ENCODE data around the gene ANXA4.
A peak's percentile ranks its signal among the peaks of the same experiment; 100 is the strongest.
"Not testable (repeated sequence)": the region's sequence is repeated elsewhere in the genome, so short reads cannot be mapped to it uniquely, and the experiment has no call there.

Gene ANXA4

DNA sequence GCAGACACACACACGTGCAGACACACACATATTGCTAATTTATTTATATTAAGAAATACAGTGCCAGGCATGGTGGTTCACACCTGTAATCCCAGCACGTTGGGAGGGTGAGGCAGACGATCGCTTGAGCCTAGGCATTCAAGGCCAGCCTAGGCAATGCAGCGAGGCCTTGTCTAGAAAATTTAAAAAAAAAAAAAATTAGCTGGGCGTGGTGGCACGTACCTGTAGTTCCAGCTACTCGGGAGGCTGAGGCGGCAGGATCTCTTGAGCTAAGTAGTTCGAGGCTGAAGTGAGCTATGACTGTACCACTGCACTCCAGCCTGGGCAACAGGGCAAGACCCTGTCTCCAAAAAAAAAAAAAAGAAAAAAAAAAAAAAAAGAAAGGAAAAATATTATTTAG is 28.8 kb downstream of the ANXA4 start:
- H3K27me3 ChIP-seq (replicated peaks; ENCODE audit: control insufficient read depth, insufficient read depth, low read length), result no peaks in the 10 kb centered on the region
- no peak overlapping the region for H3K4me3 ChIP-seq (replicated peaks; ENCODE audit: low read depth, low read length)
- H3K36me3 ChIP-seq (ENCODE audit: control insufficient read depth, insufficient read depth, low read length), result no peaks in the 10 kb centered on the region; the same call in 1 of the 2 replicates
- TF ChIP-seq, protein P1, sequence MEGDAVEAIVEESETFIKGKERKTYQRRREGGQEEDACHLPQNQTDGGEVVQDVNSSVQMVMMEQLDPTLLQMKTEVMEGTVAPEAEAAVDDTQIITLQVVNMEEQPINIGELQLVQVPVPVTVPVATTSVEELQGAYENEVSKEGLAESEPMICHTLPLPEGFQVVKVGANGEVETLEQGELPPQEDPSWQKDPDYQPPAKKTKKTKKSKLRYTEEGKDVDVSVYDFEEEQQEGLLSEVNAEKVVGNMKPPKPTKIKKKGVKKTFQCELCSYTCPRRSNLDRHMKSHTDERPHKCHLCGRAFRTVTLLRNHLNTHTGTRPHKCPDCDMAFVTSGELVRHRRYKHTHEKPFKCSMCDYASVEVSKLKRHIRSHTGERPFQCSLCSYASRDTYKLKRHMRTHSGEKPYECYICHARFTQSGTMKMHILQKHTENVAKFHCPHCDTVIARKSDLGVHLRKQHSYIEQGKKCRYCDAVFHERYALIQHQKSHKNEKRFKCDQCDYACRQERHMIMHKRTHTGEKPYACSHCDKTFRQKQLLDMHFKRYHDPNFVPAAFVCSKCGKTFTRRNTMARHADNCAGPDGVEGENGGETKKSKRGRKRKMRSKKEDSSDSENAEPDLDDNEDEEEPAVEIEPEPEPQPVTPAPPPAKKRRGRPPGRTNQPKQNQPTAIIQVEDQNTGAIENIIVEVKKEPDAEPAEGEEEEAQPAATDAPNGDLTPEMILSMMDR (IDR thresholded peaks at IDR 0.05; ENCODE audit: insufficient read depth, low read length, poor library complexity, severe bottlenecking), result no peak
- no peak for DNase-seq (ENCODE audit: extremely low read depth, insufficient read length)

DNA sequence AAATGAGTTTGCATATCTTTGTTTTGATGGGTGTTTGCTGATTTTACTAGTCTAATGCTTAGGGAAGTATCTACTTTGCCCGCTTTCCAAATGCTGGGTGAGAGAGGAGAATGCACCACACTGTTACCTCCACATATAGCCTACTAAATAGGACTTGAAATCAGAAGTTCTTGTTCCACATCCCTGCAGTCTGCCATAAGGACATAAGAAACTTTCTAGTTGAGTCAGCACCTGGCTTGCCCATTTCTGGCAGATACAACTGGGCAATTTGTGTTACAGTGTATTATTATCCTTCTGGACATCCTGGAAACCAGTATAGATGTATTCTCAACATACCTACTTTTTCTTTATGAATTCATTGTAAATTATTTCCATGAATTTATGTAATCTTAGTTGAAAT is 29.5 kb downstream of the ANXA4 start:
- Histone ChIP-seq H3K36me3 (ENCODE audit: control insufficient read depth, insufficient read depth, low read length) (no peaks in the 10 kb centered on the region; the same call in 1 of the 2 replicates), H3K27me3 (replicated peaks; ENCODE audit: control insufficient read depth, insufficient read depth, low read length) (no peaks in the 10 kb centered on the region), H3K4me3 (replicated peaks; ENCODE audit: low read depth, low read length) (no peak overlapping the region)
- TF ChIP-seq, protein P1 (IDR thresholded peaks at IDR 0.05; ENCODE audit: insufficient read depth, low read length, poor library complexity, severe bottlenecking), result no peak
- DNase-seq (ENCODE audit: extremely low read depth, insufficient read length), result no peak

DNA sequence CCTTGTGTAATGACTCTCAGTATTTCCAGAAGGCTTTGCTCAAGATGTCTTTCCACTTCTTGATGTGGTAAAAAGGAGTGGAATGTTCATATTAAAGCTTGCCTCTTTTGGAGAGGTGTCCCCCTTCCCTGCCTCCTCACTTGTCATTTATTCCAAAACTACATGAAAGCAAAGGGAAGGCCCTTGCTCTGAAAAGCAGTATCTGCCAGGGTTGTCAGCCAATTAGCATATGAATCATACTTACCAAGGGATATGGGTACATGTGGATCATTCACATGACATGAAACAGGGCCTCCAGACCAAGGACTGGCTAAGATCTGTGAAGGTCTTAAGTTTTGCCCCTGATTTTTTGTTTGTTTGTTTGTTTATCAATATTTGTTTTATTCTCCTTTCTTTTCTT is 31.3 kb downstream of the ANXA4 start:
- TF ChIP-seq, protein P1 (IDR thresholded peaks at IDR 0.05; ENCODE audit: insufficient read depth, low read length, poor library complexity, severe bottlenecking), result no peak
- no peaks in the 10 kb centered on the region; the same call in 1 of the 2 replicates for H3K36me3 ChIP-seq (ENCODE audit: control insufficient read depth, insufficient read depth, low read length)
- H3K27me3 ChIP-seq (replicated peaks; ENCODE audit: control insufficient read depth, insufficient read depth, low read length), result no peaks in the 10 kb centered on the region
- DNase-seq (ENCODE audit: extremely low read depth, insufficient read length), result no peak
- no peak overlapping the region for H3K4me3 ChIP-seq (replicated peaks; ENCODE audit: low read depth, low read length)

DNA sequence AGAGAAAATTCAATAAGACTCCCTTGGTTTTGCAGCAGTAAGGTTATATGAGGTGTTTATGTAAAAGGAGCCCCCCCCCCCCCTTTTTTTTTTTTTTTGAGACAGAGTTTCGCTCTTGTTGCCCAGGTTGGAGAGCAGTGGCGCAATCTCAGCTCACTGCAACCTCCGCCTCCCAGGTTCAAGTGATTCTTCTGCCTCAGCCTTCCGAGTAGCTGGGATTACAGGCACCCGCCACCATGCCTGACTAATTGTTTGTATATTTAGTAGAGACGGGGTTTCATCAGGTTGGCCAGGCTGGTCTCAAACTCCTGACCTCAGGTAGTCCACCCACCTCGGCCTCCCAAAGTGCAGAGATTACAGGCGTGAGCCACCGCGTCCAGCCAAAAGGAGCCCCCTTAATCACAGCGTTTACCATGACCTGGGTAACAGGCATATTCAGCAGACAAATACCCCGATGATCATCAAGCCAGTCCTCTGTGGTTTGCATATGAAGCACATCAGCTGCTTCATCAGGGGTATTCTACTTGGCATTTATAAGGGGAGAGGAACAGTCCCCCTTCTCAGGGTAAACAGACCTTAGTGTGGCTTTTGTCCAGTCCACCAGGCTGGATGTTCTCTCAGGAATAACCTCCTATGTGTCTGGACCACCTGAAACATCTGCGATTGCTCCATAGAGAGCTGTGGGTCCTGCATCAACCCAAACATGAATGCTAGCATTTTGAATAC is 32.5 kb downstream of the ANXA4 start:
- H3K4me3 ChIP-seq (replicated peaks; ENCODE audit: low read depth, low read length); DNase-seq (ENCODE audit: extremely low read depth, insufficient read length); H3K36me3 ChIP-seq (ENCODE audit: control insufficient read depth, insufficient read depth, low read length); H3K27me3 ChIP-seq (replicated peaks; ENCODE audit: control insufficient read depth, insufficient read depth, low read length): not testable (repeated sequence)

DNA sequence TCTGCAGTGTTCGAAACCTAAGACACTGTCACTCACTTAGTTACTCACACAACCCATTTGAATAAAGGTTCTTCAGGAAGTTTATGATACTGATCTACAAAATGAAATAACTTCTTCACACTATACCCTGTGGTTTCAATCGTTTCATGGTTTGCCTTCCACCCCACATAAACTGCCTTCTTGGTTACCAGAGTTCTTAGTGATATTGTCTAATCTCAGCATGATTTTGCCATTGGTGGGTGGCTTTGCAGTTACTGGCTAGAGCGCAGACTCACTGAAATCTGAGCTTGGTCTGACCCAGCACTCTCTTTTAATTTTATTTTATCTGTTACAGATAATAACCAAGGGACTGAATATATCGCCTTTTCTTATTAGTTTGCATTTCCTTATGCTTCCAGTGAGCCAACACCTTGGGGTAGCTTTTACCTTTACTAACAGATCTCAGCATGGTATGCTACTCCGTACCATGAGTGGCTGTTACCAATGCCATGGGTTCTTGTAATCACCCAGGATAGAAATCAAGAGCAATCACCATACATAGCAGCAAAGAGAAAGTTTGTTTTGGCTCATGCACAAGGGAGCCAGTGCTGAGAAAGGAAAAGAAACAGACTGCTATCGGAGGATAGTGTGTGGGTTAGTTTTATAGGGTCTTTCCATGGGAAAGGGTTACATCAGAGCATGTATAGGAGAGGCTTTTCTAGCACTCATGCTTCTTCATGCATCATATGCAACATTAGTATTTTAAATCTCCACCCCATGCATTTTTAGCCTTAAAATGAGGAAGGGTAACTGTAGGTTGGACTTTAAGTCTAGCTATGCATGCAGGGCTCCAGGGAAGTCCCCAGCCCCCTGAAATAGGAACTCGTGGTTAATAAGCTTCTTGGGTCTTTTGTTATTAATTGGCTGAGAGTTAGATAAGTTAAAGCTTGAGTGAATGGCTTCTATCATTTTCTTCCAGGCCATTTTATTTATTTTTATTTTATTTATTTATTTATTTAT is 33.3 kb downstream of the ANXA4 start:
- Histone ChIP-seq H3K4me3 (replicated peaks; ENCODE audit: low read depth, low read length) (peak overlapping the region; percentile 11; the same call in 1 of the 2 replicates), H3K27me3 (replicated peaks; ENCODE audit: control insufficient read depth, insufficient read depth, low read length) (no peaks in the 10 kb centered on the region), H3K36me3 (ENCODE audit: control insufficient read depth, insufficient read depth, low read length) (no peaks in the 10 kb centered on the region)
- TF ChIP-seq, protein P1 (IDR thresholded peaks at IDR 0.05; ENCODE audit: insufficient read depth, low read length, poor library complexity, severe bottlenecking), result no peak
- DNase-seq (ENCODE audit: extremely low read depth, insufficient read length), result no peak

Data from GM06990 (cell line).